Activated CD8-positive, alpha-beta T cell treated with anti-CD3 and anti-CD28 coated beads for 36 hours (primary cell): ENCODE data around the gene SETD3. TPM values are rescaled to one million over a fixed set of nuclear protein-coding genes. Genes with fewer than 3 reads are reported as not detected.

Experiments used
- ATAC-seq: fragments of 200-7000 bp; cut with Tn5 transposase; one replicate; pipeline ENCODE4 v1.10.0; 2021; ENCODE audit warnings: mild to moderate bottlenecking, moderate library complexity
- CTCF ChIA-PET: fragments of 350-600 bp; sonication (Branson Sonifier 250); formaldehyde crosslinking; loops from one replicate; lab custom pipeline; 2021; ENCODE audit warnings: antibody characterized with exemption; lab: Charles Lee
- POLR2A ChIA-PET: fragments of 350-600 bp; sonication (Branson Sonifier 250); formaldehyde crosslinking; loops from one replicate; lab custom pipeline; 2021; ENCODE audit warnings: antibody characterized with exemption; lab: Charles Lee
- DNase-seq: peaks from one replicate; pipeline ENCODE4 v3.0.0-alpha.2; 2020
- H3K27ac Mint-ChIP-seq: one replicate; pipeline ENCODE4 v1.8.0; 2021; ENCODE audit warnings: mild to moderate bottlenecking, mixed read lengths
- H3K27me3 Mint-ChIP-seq: one replicate; pipeline ENCODE4 v1.8.0; 2021; ENCODE audit warnings: mixed read lengths
- H3K36me3 Mint-ChIP-seq: one replicate; pipeline ENCODE4 v1.8.0; 2021; ENCODE audit warnings: low read depth, mixed read lengths
- H3K4me1 Mint-ChIP-seq: one replicate; pipeline ENCODE4 v1.8.0; 2021; ENCODE audit warnings: low read depth, mixed read lengths
- H3K4me3 Mint-ChIP-seq: one replicate; pipeline ENCODE4 v1.8.0; 2021; ENCODE audit warnings: mild to moderate bottlenecking, moderate library complexity, mixed read lengths
- H3K9me3 Mint-ChIP-seq: one replicate; pipeline ENCODE4 v1.8.0; 2021; ENCODE audit warnings: mixed read lengths
- CTCF ChIP-seq: fragments of 200-600 bp; IDR thresholded peaks from one replicate; pipeline ENCODE4 v1.8.0; 2022; ENCODE audit warnings: antibody characterized with exemption, mild to moderate bottlenecking
- intact Hi-C: fragments of 100-400 bp; cut with micrococcal nuclease; formaldehyde crosslinking; loops from one replicate; pipeline ENCODE4 v1.10.0; 2022
- total RNA-seq, 2 experiments: library from RNA; stranded (reverse); gene quantifications; one replicate each; pipeline ENCODE4 v1.2.3, GENCODE V29; 2021

The SETD3 gene
- total RNA-seq, 2 experiments from 2014 or later = 49.9 to 50.7 TPM

DNA sequence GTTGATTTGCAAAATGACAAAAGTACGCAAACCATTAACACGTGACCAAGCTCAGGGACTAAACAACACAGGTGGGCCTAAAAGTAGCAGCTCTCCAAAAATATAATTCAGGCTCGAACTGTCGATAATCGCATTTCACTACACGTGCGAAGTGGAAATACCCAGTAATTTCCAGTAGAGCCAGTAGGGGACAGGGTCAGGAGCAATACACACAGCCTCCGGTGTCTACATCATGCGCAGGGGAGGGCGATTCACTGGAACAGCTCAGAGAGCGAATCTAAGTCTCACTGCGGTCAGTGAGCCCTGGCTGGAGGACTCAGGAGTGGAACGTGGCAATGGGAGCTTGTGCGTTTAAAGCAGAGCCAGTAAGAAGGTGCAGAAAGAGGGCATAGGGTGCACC is 40.4 kb downstream of the SETD3 start:
- intact Hi-C loops = no loop called here
- peaks cover 35% of the 10 kb centered on the region for H3K4me1 Mint-ChIP-seq
- TF ChIP-seq CTCF = no peak
- DNase-seq (no peak), ATAC-seq (no peak)
- no peak overlapping the region for H3K27ac Mint-ChIP-seq
- H3K9me3 Mint-ChIP-seq = no peaks in the 10 kb centered on the region
- H3K36me3 Mint-ChIP-seq = peaks cover 45% of the 10 kb centered on the region
- CTCF ChIA-PET = interaction anchor here (0.9 to 1.4 kb wide), 4 partner anchors 22 to 89 kb away, joined by 3 to 5 read pairs (median 4); no protein-coding TSS in a partner anchor
- no peak overlapping the region for H3K4me3 Mint-ChIP-seq
- no peaks in the 10 kb centered on the region for H3K27me3 Mint-ChIP-seq
- POLR2A ChIA-PET = interaction anchor here (0.6 kb wide), 1 partner anchor 1598 kb away, joined by 3 read pairs; no protein-coding TSS in a partner anchor

DNA sequence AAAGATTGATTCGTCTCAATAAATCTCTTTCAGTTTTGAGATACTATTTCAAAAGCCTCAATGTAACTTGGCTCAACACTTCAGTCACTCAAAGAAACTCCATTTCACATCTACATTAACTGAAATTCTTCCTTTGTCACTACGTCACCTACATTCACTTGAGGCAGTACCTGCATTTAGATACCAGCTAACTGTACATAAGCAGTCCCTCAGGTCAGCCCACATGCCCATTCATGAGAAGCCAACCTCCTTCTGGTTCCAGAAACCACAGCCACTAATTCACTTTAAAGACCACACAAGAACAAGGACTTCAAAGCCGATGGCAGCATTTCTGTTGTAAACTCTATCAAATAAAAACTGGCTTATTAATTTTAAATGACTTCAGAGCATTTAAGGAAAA is 43.0 kb downstream of the SETD3 start:
- Mint-ChIP-seq H3K4me3 (no peak overlapping the region), H3K9me3 (no peaks in the 10 kb centered on the region), H3K36me3 (peaks cover 52% of the 10 kb centered on the region), H3K27me3 (no peaks in the 10 kb centered on the region), H3K4me1 (peaks cover 35% of the 10 kb centered on the region), H3K27ac (peak overlapping the region; percentile 78)
- TF ChIP-seq CTCF = no peak
- ChIA-PET CTCF (interaction anchor here (1.4 kb wide), 1 partner anchor 22 kb away, joined by 8 read pairs; no protein-coding TSS in a partner anchor), POLR2A (no interaction called here)
- DNase-seq (no peak), ATAC-seq (no peak)
- intact Hi-C loops = no loop called here

DNA sequence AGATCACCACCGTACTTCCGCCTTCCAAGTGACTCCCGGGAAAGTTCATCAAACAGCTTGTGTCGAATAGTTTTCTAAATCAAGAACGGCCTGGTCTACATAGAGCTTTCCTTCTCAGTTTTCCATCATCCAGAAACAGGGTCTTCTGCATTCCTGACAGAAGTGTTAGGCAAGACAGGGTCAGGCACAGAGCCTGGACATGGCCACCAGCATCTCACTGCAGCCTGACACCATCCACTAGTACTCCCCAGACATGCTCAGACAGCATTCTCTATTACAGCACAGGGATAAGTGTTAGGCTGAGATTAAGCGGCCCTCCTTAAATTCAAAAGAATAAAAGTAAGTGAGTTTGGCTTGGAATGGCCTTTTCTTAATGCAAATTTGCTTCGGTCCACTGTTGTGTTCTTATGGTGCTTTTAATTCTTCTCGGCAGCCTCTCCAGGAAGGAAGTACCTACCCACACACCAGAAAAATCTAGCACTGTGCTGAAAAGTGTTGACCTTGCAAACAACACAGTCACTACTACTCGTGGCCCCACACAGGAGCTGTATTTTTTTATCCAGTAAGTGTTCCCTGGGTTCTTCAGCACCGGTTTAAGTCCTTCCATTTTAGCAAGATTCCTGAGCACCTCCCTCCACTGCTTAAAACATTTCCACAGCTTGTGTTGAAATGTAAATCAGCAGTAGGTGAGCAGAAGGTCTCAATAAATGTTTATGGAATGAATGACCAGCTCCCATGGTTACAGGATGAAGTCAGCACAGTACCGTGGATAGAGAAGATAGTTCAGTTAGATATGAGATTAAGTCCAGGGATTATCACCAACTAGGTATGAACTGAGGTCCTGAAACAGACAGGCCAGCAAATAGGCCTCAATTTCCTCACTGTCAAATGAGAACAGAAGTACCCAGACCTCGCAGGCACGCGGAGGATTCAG is 44.1 kb downstream of the SETD3 start:
- H3K9me3 Mint-ChIP-seq = no peaks in the 10 kb centered on the region
- H3K27me3 Mint-ChIP-seq = no peaks in the 10 kb centered on the region
- no peak for TF ChIP-seq CTCF
- peak; percentile 73 for ATAC-seq
- intact Hi-C loops = no loop called here
- peaks cover 52% of the 10 kb centered on the region for H3K36me3 Mint-ChIP-seq
- ChIA-PET CTCF (interaction anchor here (1.7 to 3.7 kb wide), 2 partner anchors 44 to 117 kb away, joined by 3 to 12 read pairs; no protein-coding TSS in a partner anchor), POLR2A (interaction anchor here (0.8 kb wide), 1 partner anchor 11 kb away, joined by 4 read pairs; no protein-coding TSS in a partner anchor)
- peak overlapping the region; percentile 78 for H3K27ac Mint-ChIP-seq
- DNase-seq = no peak
- no peak overlapping the region for H3K4me3 Mint-ChIP-seq
- H3K4me1 Mint-ChIP-seq = peaks cover 29% of the 10 kb centered on the region

DNA sequence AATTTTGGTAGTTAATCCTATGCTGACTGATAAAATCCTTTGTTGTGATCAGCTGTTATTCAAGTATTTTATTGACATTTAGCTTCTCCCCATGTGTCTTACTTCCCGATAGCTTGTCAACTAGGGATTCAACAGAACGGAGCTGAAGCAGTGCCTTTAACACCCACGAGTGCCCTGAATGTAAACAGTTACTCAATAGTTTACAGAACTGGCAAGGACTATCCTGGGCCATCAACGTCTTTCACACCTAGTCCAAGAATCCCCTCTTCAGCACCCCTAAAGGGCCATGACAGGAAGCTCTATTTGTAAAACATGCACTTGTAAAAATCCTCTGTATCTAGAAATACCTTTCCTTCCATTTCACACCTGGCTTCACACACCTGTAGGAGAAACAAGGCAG is 45.3 kb downstream of the SETD3 start:
- Mint-ChIP-seq H3K9me3 (no peaks in the 10 kb centered on the region), H3K27ac (no peak overlapping the region), H3K4me1 (peaks cover 35% of the 10 kb centered on the region), H3K27me3 (no peaks in the 10 kb centered on the region), H3K36me3 (peaks cover 55% of the 10 kb centered on the region), H3K4me3 (no peak overlapping the region)
- intact Hi-C loops = no loop called here
- no peak for DNase-seq
- no peak for TF ChIP-seq CTCF
- POLR2A ChIA-PET = interaction anchor here (0.8 kb wide), 1 partner anchor 12 kb away, joined by 4 read pairs; no protein-coding TSS in a partner anchor
- ATAC-seq = no peak
- CTCF ChIA-PET = interaction anchor here (1.0 to 3.7 kb wide), 6 partner anchors 11 to 116 kb away, joined by 3 to 12 read pairs (median 4); no protein-coding TSS in a partner anchor
